HepG2 (cell line): ENCODE data around the gene SLC51B. TPM values are rescaled to one million over a fixed set of nuclear protein-coding genes. Genes with fewer than 3 reads are reported as not detected.

Experiments
- ARID2 ChIP-seq: sonication (generic); formaldehyde crosslinking; IDR thresholded peaks from 2 replicates; pipeline ENCODE4 v1.8.1; 2022; ENCODE audit warnings: mild to moderate bottlenecking, missing genetic modification reagents, borderline replicate concordance
- CHCHD3 ChIP-seq: sonication (generic); formaldehyde crosslinking; IDR thresholded peaks from 2 replicates; pipeline ENCODE4 v1.8.0; 2022; ENCODE audit warnings: mild to moderate bottlenecking, missing genetic modification reagents, moderate library complexity
- ERF ChIP-seq: IDR thresholded peaks from 2 replicates; pipeline ENCODE4 v1.6.1; 2018; ENCODE audit warnings: missing biosample characterization, missing genetic modification reagents
- KDM2A ChIP-seq: sonication (generic); formaldehyde crosslinking; IDR thresholded peaks from 2 replicates; pipeline ENCODE4 v1.4.0; 2020; ENCODE audit warnings: low read depth, missing genetic modification reagents, borderline replicate concordance
- MTF1 ChIP-seq: sonication (generic); formaldehyde crosslinking; IDR thresholded peaks from 2 replicates; pipeline ENCODE4 v1.5.0; 2020; ENCODE audit warnings: missing genetic modification reagents
- MYPOP ChIP-seq: sonication (generic); formaldehyde crosslinking; IDR thresholded peaks from 2 replicates; pipeline ENCODE4 v1.8.1; 2023; ENCODE audit warnings: mild to moderate bottlenecking, moderate library complexity, missing genetic modification reagents
- RAD21 ChIP-seq: fragments of 450-650 bp; formaldehyde crosslinking; IDR thresholded peaks from 2 replicates; pipeline ENCODE4 v1.5.0; 2020; ENCODE audit warnings: mild to moderate bottlenecking
- SMC3 ChIP-seq: IDR thresholded peaks from 2 replicates; pipeline ENCODE4 v1.6.1; 2011; ENCODE audit warnings: low read length, improper control_type of control experiment
- SOX13 ChIP-seq, 3 experiments: fragments of 450-650 bp in 1 of 3; sonication (generic) in 1 of 3; formaldehyde crosslinking in 1 of 3; IDR thresholded peaks in 2 of 3; conservative IDR thresholded peaks in 1 of 3; 2 replicates each; pipeline versions ENCODE4 v1.5.0 to v1.6.1; 2016 to 2020; ENCODE audit warnings: antibody characterized with exemption in 1 of 3, mild to moderate bottlenecking in 1 of 3, missing compliant biosample characterization in 1 of 3, missing genetic modification reagents in 1 of 3, moderate library complexity in 1 of 3
- TCF7L2 ChIP-seq: IDR thresholded peaks from 2 replicates; pipeline ENCODE4 v1.6.1; 2011; ENCODE audit warnings: mild to moderate bottlenecking, low read depth, low read length, moderate library complexity
- THAP11 ChIP-seq: IDR thresholded peaks from 2 replicates; pipeline ENCODE4 v1.6.1; 2016; ENCODE audit warnings: missing biosample characterization, missing genetic modification reagents
- THAP9 ChIP-seq: sonication (generic); formaldehyde crosslinking; IDR thresholded peaks from 2 replicates; pipeline ENCODE4; 2020; ENCODE audit warnings: missing genetic modification reagents, mild to moderate bottlenecking, borderline replicate concordance
- ZFP1 ChIP-seq: IDR thresholded peaks from 2 replicates; pipeline ENCODE4 v1.6.1; 2016
- ZMAT3 ChIP-seq: sonication (generic); formaldehyde crosslinking; conservative IDR thresholded peaks from 2 replicates; pipeline ENCODE4 v1.7.0; 2021; ENCODE audit warnings: missing genetic modification reagents
- ZMAT5 ChIP-seq: sonication (generic); formaldehyde crosslinking; IDR thresholded peaks from 2 replicates; pipeline ENCODE4 v1.5.0; 2020; ENCODE audit warnings: mild to moderate bottlenecking, low read depth, missing genetic modification reagents, borderline replicate concordance
- ZNF710 ChIP-seq: sonication (generic); formaldehyde crosslinking; IDR thresholded peaks from 2 replicates; pipeline ENCODE4 v1.5.0; 2020; ENCODE audit warnings: mild to moderate bottlenecking, missing genetic modification reagents, borderline replicate concordance
- ZNF766 ChIP-seq: sonication (generic); formaldehyde crosslinking; IDR thresholded peaks from 2 replicates; pipeline ENCODE4 v1.5.0; 2020; ENCODE audit warnings: missing genetic modification reagents, borderline replicate concordance
- polyA plus RNA-seq, 8 experiments: library from polyadenylated mRNA; depleted of rRNA in 3 of 8; stranded (reverse) in 7 of 8; unstranded in 1 of 8; fragments of >200 nt; fragmentation: Illumina TruSeq in 4 of 8; extraction: Trizol in 4 of 8; gene quantifications; 2 replicates each; pipeline versions ENCODE4 v1.2.1 to v1.2.3, GENCODE V29; 2011 to 2016; ENCODE audit warnings: low read depth in 4 of 8, missing spikeins in 1 of 8, mixed read lengths in 1 of 8; ENCODE audit not compliant: insufficient read depth in 1 of 8
- total RNA-seq, 5 experiments: library from RNA; depleted of rRNA; stranded (reverse); fragments of >200 nt; fragmentation: Illumina TruSeq; extraction: Trizol; gene quantifications; 2 replicates each; pipeline ENCODE4 v1.2.3, GENCODE V29; 2016; ENCODE audit warnings: low read depth in 1 of 5
- TF ChIP-seq, protein P1 (sequence below): sonication (generic); formaldehyde crosslinking; conservative IDR thresholded peaks from 2 replicates; pipeline ENCODE4 v1.4.0; 2020; ENCODE audit warnings: mild to moderate bottlenecking, missing genetic modification reagents, moderate library complexity

The SLC51B gene
- total and polyA plus RNA-seq, 2 of the 13 experiments (the other 11 are each of a cell fraction or from before 2014, with no cell fraction given), result 14.9 to 17.1 TPM

GRCh38 chr15:65032801-65033537 lies 12.2 kb upstream of the SLC51B start (continued):
- TF ChIP-seq ZNF710 (0 out of 2 replicates have a peak, but pooled peaks have one; percentile 56), ZNF766 (no peak), THAP11 (CRISPR knock-in tag) (peak; percentile 76), ZFP1 (CRISPR knock-in tag) (peak; percentile 25; the same call in 1 of the 2 replicates), CHCHD3 (no peak), MYPOP (CRISPR knock-in tag) (peak; percentile 77), THAP9 (peak; percentile 72; the same call in 1 of the 2 replicates), TCF7L2 (no peak), ARID2 (peak; percentile 55; the same call in 1 of the 2 replicates), MTF1 (CRISPR knock-in tag) (no peak), RAD21 (CRISPR knock-in tag) (peak; percentile 98), SOX13 (IDR thresholded peaks at IDR 0.05) (no peak), SOX13 (CRISPR knock-in tag; conservative IDR thresholded peaks at IDR 0.05 in 1 of 2, IDR thresholded peaks at IDR 0.05 in 1 of 2) (peak in 1 of 2 experiments; percentile 54; a peak in 1 of 4 replicates), ZMAT3 (CRISPR knock-in tag) (0 out of 2 replicates have a peak, but pooled peaks have one; percentile 82), KDM2A (CRISPR knock-in tag) (peak; percentile 90), ERF (CRISPR knock-in tag) (peak; percentile 89; the same call in 1 of the 2 replicates), SMC3 (peak; percentile 90), ZMAT5 (no peak)
- TF ChIP-seq, protein P1, sequence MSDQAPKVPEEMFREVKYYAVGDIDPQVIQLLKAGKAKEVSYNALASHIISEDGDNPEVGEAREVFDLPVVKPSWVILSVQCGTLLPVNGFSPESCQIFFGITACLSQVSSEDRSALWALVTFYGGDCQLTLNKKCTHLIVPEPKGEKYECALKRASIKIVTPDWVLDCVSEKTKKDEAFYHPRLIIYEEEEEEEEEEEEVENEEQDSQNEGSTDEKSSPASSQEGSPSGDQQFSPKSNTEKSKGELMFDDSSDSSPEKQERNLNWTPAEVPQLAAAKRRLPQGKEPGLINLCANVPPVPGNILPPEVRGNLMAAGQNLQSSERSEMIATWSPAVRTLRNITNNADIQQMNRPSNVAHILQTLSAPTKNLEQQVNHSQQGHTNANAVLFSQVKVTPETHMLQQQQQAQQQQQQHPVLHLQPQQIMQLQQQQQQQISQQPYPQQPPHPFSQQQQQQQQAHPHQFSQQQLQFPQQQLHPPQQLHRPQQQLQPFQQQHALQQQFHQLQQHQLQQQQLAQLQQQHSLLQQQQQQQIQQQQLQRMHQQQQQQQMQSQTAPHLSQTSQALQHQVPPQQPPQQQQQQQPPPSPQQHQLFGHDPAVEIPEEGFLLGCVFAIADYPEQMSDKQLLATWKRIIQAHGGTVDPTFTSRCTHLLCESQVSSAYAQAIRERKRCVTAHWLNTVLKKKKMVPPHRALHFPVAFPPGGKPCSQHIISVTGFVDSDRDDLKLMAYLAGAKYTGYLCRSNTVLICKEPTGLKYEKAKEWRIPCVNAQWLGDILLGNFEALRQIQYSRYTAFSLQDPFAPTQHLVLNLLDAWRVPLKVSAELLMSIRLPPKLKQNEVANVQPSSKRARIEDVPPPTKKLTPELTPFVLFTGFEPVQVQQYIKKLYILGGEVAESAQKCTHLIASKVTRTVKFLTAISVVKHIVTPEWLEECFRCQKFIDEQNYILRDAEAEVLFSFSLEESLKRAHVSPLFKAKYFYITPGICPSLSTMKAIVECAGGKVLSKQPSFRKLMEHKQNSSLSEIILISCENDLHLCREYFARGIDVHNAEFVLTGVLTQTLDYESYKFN (CRISPR knock-in tag), result peak; percentile 60
